ENCODE measurements around the gene CACNA2D3. TPM values are rescaled to one million over a fixed set of nuclear protein-coding genes. Genes with fewer than 3 reads are reported as not detected.

CACNA2D3 gene
- polyA plus RNA-seq, 1 donor from 2014 or later = 26.2 TPM

DNA sequence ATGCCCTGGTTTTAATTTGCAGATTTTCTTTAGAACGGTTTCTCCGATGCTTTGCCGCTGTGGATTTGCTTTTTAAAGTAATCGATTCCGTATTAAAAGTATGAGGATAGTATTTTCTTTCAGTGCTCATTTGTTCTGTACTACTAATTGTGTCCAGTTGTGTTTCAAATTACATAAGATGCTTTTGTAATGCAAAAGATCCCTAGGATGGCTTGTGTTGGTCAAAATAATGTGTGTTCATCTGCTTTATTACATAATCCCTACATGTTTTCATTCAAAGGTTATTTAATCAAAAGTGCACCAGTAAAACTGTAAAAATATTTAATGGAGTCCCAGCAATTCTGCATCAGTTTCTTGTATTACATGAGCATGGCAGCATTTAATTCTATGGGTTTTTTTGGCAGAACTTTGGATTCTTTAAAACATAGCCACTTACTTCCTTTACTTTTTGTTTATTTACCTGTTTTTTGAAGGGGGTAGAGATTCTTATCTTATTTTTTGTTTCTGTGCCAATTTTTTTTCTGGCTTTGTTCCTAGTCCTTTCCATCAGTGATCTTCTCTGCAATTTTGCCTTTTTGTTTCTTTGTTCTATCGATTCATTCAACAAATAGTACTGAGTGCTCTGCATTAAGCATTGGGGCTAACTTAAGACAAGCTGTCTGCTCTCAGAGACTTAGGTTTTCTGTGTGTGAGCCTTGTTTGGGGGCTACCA, 452.7 kb downstream of the CACNA2D3 start:
- H3K9ac ChIP-seq (ENCODE audit: low read length) = no peak overlapping the region
- TF ChIP-seq EZH2 (IDR thresholded peaks at IDR 0.05; ENCODE audit: borderline replicate concordance, insufficient read depth, low read length, poor library complexity, severe bottlenecking) (no peak), TAF1 (IDR thresholded peaks at IDR 0.05; ENCODE audit: low read depth) (no peak), MXI1 (conservative IDR thresholded peaks at IDR 0.05; ENCODE audit: poor library complexity, severe bottlenecking) (no peak), EP300 (conservative IDR thresholded peaks at IDR 0.05; ENCODE audit: poor library complexity, severe bottlenecking) (no peak), SMC3 (conservative IDR thresholded peaks at IDR 0.05; ENCODE audit: poor library complexity) (no peak), RAD21 (conservative IDR thresholded peaks at IDR 0.05) (no peak), POLR2AphosphoS5 (IDR thresholded peaks at IDR 0.05) (no peak)
- TF ChIP-seq, protein P1, sequence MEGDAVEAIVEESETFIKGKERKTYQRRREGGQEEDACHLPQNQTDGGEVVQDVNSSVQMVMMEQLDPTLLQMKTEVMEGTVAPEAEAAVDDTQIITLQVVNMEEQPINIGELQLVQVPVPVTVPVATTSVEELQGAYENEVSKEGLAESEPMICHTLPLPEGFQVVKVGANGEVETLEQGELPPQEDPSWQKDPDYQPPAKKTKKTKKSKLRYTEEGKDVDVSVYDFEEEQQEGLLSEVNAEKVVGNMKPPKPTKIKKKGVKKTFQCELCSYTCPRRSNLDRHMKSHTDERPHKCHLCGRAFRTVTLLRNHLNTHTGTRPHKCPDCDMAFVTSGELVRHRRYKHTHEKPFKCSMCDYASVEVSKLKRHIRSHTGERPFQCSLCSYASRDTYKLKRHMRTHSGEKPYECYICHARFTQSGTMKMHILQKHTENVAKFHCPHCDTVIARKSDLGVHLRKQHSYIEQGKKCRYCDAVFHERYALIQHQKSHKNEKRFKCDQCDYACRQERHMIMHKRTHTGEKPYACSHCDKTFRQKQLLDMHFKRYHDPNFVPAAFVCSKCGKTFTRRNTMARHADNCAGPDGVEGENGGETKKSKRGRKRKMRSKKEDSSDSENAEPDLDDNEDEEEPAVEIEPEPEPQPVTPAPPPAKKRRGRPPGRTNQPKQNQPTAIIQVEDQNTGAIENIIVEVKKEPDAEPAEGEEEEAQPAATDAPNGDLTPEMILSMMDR (IDR thresholded peaks at IDR 0.05; ENCODE audit: poor library complexity, severe bottlenecking) = no peak
- TF ChIP-seq, protein P2, sequence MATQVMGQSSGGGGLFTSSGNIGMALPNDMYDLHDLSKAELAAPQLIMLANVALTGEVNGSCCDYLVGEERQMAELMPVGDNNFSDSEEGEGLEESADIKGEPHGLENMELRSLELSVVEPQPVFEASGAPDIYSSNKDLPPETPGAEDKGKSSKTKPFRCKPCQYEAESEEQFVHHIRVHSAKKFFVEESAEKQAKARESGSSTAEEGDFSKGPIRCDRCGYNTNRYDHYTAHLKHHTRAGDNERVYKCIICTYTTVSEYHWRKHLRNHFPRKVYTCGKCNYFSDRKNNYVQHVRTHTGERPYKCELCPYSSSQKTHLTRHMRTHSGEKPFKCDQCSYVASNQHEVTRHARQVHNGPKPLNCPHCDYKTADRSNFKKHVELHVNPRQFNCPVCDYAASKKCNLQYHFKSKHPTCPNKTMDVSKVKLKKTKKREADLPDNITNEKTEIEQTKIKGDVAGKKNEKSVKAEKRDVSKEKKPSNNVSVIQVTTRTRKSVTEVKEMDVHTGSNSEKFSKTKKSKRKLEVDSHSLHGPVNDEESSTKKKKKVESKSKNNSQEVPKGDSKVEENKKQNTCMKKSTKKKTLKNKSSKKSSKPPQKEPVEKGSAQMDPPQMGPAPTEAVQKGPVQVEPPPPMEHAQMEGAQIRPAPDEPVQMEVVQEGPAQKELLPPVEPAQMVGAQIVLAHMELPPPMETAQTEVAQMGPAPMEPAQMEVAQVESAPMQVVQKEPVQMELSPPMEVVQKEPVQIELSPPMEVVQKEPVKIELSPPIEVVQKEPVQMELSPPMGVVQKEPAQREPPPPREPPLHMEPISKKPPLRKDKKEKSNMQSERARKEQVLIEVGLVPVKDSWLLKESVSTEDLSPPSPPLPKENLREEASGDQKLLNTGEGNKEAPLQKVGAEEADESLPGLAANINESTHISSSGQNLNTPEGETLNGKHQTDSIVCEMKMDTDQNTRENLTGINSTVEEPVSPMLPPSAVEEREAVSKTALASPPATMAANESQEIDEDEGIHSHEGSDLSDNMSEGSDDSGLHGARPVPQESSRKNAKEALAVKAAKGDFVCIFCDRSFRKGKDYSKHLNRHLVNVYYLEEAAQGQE (IDR thresholded peaks at IDR 0.05; ENCODE audit: borderline replicate concordance) = no peak
- H3K9me2 ChIP-seq (ENCODE audit: insufficient read depth, low read length) = no peaks in the 10 kb centered on the region
- H3K27me3 ChIP-seq (ENCODE audit: insufficient read depth, low read depth, low read length) = no peaks in the 10 kb centered on the region
- no peaks in the 10 kb centered on the region for H3K79me2 ChIP-seq (replicated peaks; ENCODE audit: insufficient read depth, low read length)
- H3F3A ChIP-seq (ENCODE audit: insufficient read depth, low read length, poor library complexity, severe bottlenecking) = no peaks in the 10 kb centered on the region
- H3K36me3 ChIP-seq (ENCODE audit: insufficient read depth, low read length) = no peaks in the 10 kb centered on the region
- no peak overlapping the region for H3K27ac ChIP-seq (ENCODE audit: low read length)
- no peaks in the 10 kb centered on the region for H3K9me3 ChIP-seq (ENCODE audit: low read length)
- H4K20me1 ChIP-seq (ENCODE audit: insufficient read depth) = no peaks in the 10 kb centered on the region
- H3K4me2 ChIP-seq (ENCODE audit: low read length) = no peak overlapping the region
- no peak overlapping the region for H2AFZ ChIP-seq (ENCODE audit: low read depth, low read length)
- no peak overlapping the region for H3K4me3 ChIP-seq (ENCODE audit: low read length)

DNA sequence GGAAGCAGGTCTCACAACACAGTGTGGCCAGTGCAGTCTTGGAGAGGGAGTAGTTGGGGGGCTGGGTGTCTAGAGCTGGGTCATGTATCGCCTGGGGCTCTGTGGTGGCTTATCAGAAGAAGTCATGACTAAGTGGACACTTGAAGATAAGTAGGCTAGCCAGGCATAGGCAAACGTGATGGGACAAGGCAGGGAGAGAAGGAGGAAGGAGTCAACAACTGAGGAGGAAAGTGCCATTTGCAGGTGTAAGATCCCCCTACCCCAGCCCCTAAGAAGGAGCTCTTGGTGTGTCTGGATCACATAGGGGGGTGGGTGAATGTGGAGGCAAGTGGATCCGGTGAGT, 453.2 kb downstream of the CACNA2D3 start:
- Histone ChIP-seq H3K4me3 (ENCODE audit: low read length) (no peak overlapping the region), H4K20me1 (ENCODE audit: insufficient read depth) (no peaks in the 10 kb centered on the region), H3F3A (ENCODE audit: insufficient read depth, low read length, poor library complexity, severe bottlenecking) (no peaks in the 10 kb centered on the region), H3K9ac (ENCODE audit: low read length) (no peak overlapping the region), H3K27me3 (ENCODE audit: insufficient read depth, low read depth, low read length) (no peaks in the 10 kb centered on the region), H3K9me2 (ENCODE audit: insufficient read depth, low read length) (no peaks in the 10 kb centered on the region), H3K27ac (ENCODE audit: low read length) (no peak overlapping the region), H2AFZ (ENCODE audit: low read depth, low read length) (no peak overlapping the region), H3K36me3 (ENCODE audit: insufficient read depth, low read length) (no peaks in the 10 kb centered on the region), H3K9me3 (ENCODE audit: low read length) (no peaks in the 10 kb centered on the region), H3K79me2 (replicated peaks; ENCODE audit: insufficient read depth, low read length) (no peaks in the 10 kb centered on the region), H3K4me2 (ENCODE audit: low read length) (no peak overlapping the region)
- no peak for TF ChIP-seq RAD21 (conservative IDR thresholded peaks at IDR 0.05)
- TF ChIP-seq, protein P2 (IDR thresholded peaks at IDR 0.05; ENCODE audit: borderline replicate concordance) = no peak
- no peak for TF ChIP-seq SMC3 (conservative IDR thresholded peaks at IDR 0.05; ENCODE audit: poor library complexity)
- no peak for TF ChIP-seq TAF1 (IDR thresholded peaks at IDR 0.05; ENCODE audit: low read depth)
- TF ChIP-seq EP300 (conservative IDR thresholded peaks at IDR 0.05; ENCODE audit: poor library complexity, severe bottlenecking) = no peak
- no peak for TF ChIP-seq POLR2AphosphoS5 (IDR thresholded peaks at IDR 0.05)
- TF ChIP-seq, protein P1 (IDR thresholded peaks at IDR 0.05; ENCODE audit: poor library complexity, severe bottlenecking) = no peak
- no peak for TF ChIP-seq EZH2 (IDR thresholded peaks at IDR 0.05; ENCODE audit: borderline replicate concordance, insufficient read depth, low read length, poor library complexity, severe bottlenecking)
- no peak for TF ChIP-seq MXI1 (conservative IDR thresholded peaks at IDR 0.05; ENCODE audit: poor library complexity, severe bottlenecking)

All from neural cell (in vitro differentiated cells).